ENCODE data around the gene MED27.

MED27 gene

GRCh38 chr9:131874447-131874846 is 205.2 kb downstream of the MED27 start:
- no peak for FAIRE-seq

GRCh38 chr9:131873891-131874440 is 205.7 kb downstream of the MED27 start:
- no peak for FAIRE-seq

GRCh38 chr9:131873335-131873734 is 206.3 kb downstream of the MED27 start:
- no peak for FAIRE-seq

GRCh38 chr9:131872702-131873101 is 207.0 kb downstream of the MED27 start:
- FAIRE-seq, result no peak

GRCh38 chr9:131872006-131872405 is 207.7 kb downstream of the MED27 start:
- FAIRE-seq, result no peak

GRCh38 chr9:131870156-131870555 is 209.5 kb downstream of the MED27 start:
- FAIRE-seq, result no peak

GRCh38 chr9:131869348-131869747 is 210.3 kb downstream of the MED27 start:
- FAIRE-seq, result no peak

GRCh38 chr9:131868766-131869165 is 210.9 kb downstream of the MED27 start:
- FAIRE-seq, result no peak

- FAIRE-seq, result no peak
Observed at GRCh38 chr9:131867611-131868192, 212.0 kb downstream of the MED27 start.

- no peak for FAIRE-seq
Observed at GRCh38 chr9:131865446-131866195, 214.0 kb downstream of the MED27 start.

- no peak for FAIRE-seq
Observed at GRCh38 chr9:131864531-131864930, 215.1 kb downstream of the MED27 start.

GRCh38 chr9:131863306-131863896 is 216.3 kb downstream of the MED27 start:
- FAIRE-seq, result no peak

GRCh38 chr9:131862261-131862660 is 217.4 kb downstream of the MED27 start:
- no peak for FAIRE-seq

- no peak for FAIRE-seq
Observed at GRCh38 chr9:131860430-131860829, 219.2 kb downstream of the MED27 start.

GRCh38 chr9:131858147-131858546 is 221.5 kb downstream of the MED27 start:
- FAIRE-seq, result no peak

- FAIRE-seq, result no peak
Observed at GRCh38 chr9:131856105-131856504, 223.6 kb downstream of the MED27 start.

GRCh38 chr9:131854896-131855613 is 224.6 kb downstream of the MED27 start:
- no peak for FAIRE-seq

GRCh38 chr9:131854334-131854733 is 225.3 kb downstream of the MED27 start:
- FAIRE-seq, result no peak

GRCh38 chr9:131853434-131853833 is 226.2 kb downstream of the MED27 start:
- no peak for FAIRE-seq

- no peak for FAIRE-seq
Observed at GRCh38 chr9:131851414-131851813, 228.3 kb downstream of the MED27 start.

- FAIRE-seq, result no peak
Observed at GRCh38 chr9:131849391-131849790, 230.3 kb downstream of the MED27 start.

GRCh38 chr9:131848570-131849160 is 231.0 kb downstream of the MED27 start:
- no peak for FAIRE-seq

Data from islet of Langerhans (tissue), 1 donor.